ENCODE data around the gene C1orf21. TPM values are rescaled to one million over a fixed set of nuclear protein-coding genes. Genes with fewer than 3 reads are reported as not detected.

Gene C1orf21
- total and polyA plus RNA-seq, 2 of the 4 experiments (the other 2 are of a cell fraction) = 6.4 to 9.9 TPM

- TF ChIP-seq CTCF (conservative IDR thresholded peaks at IDR 0.05; ENCODE audit: low read depth, low read length) = no peak
Observed at GRCh38 chr1:184555665-184556641, 169.1 kb downstream of the C1orf21 start (continued).

DNA sequence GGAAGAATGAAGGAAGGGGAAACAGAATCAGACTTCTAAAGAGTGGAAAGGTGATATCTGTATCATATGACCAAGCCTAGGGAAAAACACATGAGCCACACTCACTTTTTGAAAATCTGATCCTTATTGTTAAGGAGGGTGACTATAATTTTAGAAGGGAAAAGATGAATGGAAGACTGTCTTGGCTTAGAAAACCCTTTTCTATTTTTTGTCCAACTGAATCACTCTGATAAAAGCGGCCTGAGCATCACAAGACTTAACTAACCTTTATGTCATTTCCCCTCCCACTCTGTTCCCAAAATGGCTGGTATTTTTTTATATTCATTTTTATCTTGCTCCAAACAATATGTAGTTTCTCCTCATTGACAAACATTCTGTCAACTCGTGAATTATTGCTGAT is 169.8 kb downstream of the C1orf21 start:
- no peak overlapping the region for H2AK5ac ChIP-seq (ENCODE audit: low read depth, low read length)
- H4K5ac ChIP-seq (ENCODE audit: low read depth, low read length) = no peak overlapping the region
- H3K56ac ChIP-seq (ENCODE audit: extremely low read depth, insufficient read depth, low read length) = no peak overlapping the region
- H4K20me1 ChIP-seq (ENCODE audit: insufficient read depth, low read length) = no peaks in the 10 kb centered on the region
- no peak overlapping the region for H2AFZ ChIP-seq (replicated peaks; ENCODE audit: low read length, poor library complexity)
- H3K36me3 ChIP-seq (ENCODE audit: control insufficient read depth, insufficient read depth, low read length) = no peaks in the 10 kb centered on the region
- intact Hi-C loops (cut with micrococcal nuclease) (no loop called here), in situ Hi-C loops (cut with MboI; ENCODE audit: low sequenced_read_pairs) (loop anchor here (25.0 kb wide), 1 partner anchor 469 kb away; no protein-coding TSS in a partner anchor), dilution Hi-C loops (cut with HindIII; ENCODE audit: low sequenced_read_pairs, unreplicated experiment) (no loop called here)
- no peak overlapping the region for H3K4me3 ChIP-seq (ENCODE audit: insufficient read depth, low read depth, low read length)
- ChIA-PET POLR2A (ENCODE audit: unreplicated experiment) (no interaction called here), CTCF (no interaction called here)
- no peak overlapping the region for H2AK9ac ChIP-seq (replicated peaks; ENCODE audit: low read depth, low read length, poor library complexity)
- DNase-seq (no peak), ATAC-seq (ENCODE audit: low read depth) (no peak)
- H3K4me1 ChIP-seq (ENCODE audit: control insufficient read depth, insufficient read depth, low read length) = no peaks in the 10 kb centered on the region; the same call in 1 of the 2 replicates
- H2BK120ac ChIP-seq (ENCODE audit: low read depth, low read length) = no peak overlapping the region
- no peak overlapping the region for H3K18ac ChIP-seq (ENCODE audit: low read depth, low read length)
- H4K91ac ChIP-seq (ENCODE audit: insufficient read depth, low read depth, low read length) = no peak overlapping the region
- H3K9me3 ChIP-seq (ENCODE audit: control insufficient read depth, insufficient read depth, low read length) = no peaks in the 10 kb centered on the region
- no peak overlapping the region for H3K14ac ChIP-seq (replicated peaks; ENCODE audit: low read depth, low read length)
- H3K79me1 ChIP-seq (ENCODE audit: low read depth in 1 of 2, low read length in 2 of 2) = no peaks in the 10 kb centered on the region
- no peak overlapping the region for H3K4me2 ChIP-seq (ENCODE audit: low read depth, low read length)
- whole genome bisulfite sequencing, 2 experiments (ENCODE audit: extremely low coverage in 2 of 2, insufficient read length in 1 of 2) = 100% methylated on average over 1 of the region's 2 CpGs; no CpG with 5 or more reads in 1 of the 2 experiments
- H4K8ac ChIP-seq (ENCODE audit: low read depth in 2 of 2, low read length in 2 of 2) = no peak overlapping the region
- H3K9me1 ChIP-seq (ENCODE audit: insufficient read depth, low read length) = no peaks in the 10 kb centered on the region; the same call in 1 of the 2 replicates
- H3K27ac ChIP-seq (ENCODE audit: insufficient read depth, low read length) = no peak overlapping the region
- H2BK20ac ChIP-seq (ENCODE audit: low read depth, low read length) = no peak overlapping the region
- H3K23ac ChIP-seq (ENCODE audit: low read depth, low read length) = no peak overlapping the region
- H3K9ac ChIP-seq (ENCODE audit: low read depth, low read length) = no peak overlapping the region
- H2BK5ac ChIP-seq (ENCODE audit: low read depth, low read length, poor library complexity, severe bottlenecking) = no peak overlapping the region
- H2BK15ac ChIP-seq (ENCODE audit: low read depth, low read length) = no peak overlapping the region
- H3K27me3 ChIP-seq (ENCODE audit: control insufficient read depth, insufficient read depth, low read length) = no peaks in the 10 kb centered on the region
- BruUV-seq (replicated peaks) = no TSS peak
- H3K4ac ChIP-seq (ENCODE audit: low read depth, low read length) = no peak overlapping the region
- TF ChIP-seq NFE2L2 (IDR thresholded peaks at IDR 0.05; ENCODE audit: low read depth, low read length) (no peak), MAFK (IDR thresholded peaks at IDR 0.05; ENCODE audit: low read depth, low read length) (no peak), FOS (IDR thresholded peaks at IDR 0.05; ENCODE audit: low read depth, low read length) (no peak), BHLHE40 (IDR thresholded peaks at IDR 0.05; ENCODE audit: low read depth, low read length) (no peak), MXI1 (IDR thresholded peaks at IDR 0.05; ENCODE audit: borderline replicate concordance, low read depth, low read length) (no peak), CTCF (conservative IDR thresholded peaks at IDR 0.05; ENCODE audit: low read depth, low read length) (no peak), CHD1 (IDR thresholded peaks at IDR 0.05; ENCODE audit: low read depth, low read length) (no peak), POLR2A (IDR thresholded peaks at IDR 0.05; ENCODE audit: low read depth, low read length) (no peak), RCOR1 (IDR thresholded peaks at IDR 0.05; ENCODE audit: insufficient replicate concordance, low read length) (no peak), RFX5 (IDR thresholded peaks at IDR 0.05; ENCODE audit: low read depth, low read length) (no peak)
- TF ChIP-seq, protein P1, sequence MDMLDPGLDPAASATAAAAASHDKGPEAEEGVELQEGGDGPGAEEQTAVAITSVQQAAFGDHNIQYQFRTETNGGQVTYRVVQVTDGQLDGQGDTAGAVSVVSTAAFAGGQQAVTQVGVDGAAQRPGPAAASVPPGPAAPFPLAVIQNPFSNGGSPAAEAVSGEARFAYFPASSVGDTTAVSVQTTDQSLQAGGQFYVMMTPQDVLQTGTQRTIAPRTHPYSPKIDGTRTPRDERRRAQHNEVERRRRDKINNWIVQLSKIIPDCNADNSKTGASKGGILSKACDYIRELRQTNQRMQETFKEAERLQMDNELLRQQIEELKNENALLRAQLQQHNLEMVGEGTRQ (IDR thresholded peaks at IDR 0.05; ENCODE audit: low read depth, low read length) = no peak
